K562 (cell line): ENCODE measurements around the gene GP1BB. TPM values are rescaled to one million over a fixed set of nuclear protein-coding genes. Genes with fewer than 3 reads are reported as not detected.

Experiments
- CBX2 ChIP-seq: fragments of 200-600 bp; sonication (generic); IDR thresholded peaks from one replicate; pipeline ENCODE4 v1.6.1; 2012; ENCODE audit warnings: mild to moderate bottlenecking, low read length, inconsistent platforms; ENCODE audit not compliant: insufficient read depth, poor library complexity, severe bottlenecking
- EZH2 ChIP-seq: IDR thresholded peaks from 2 replicates; pipeline ENCODE4 v1.6.1; 2012; ENCODE audit warnings: low read depth, mild to moderate bottlenecking, inconsistent platforms, low read length, borderline replicate concordance
- NONO ChIP-seq, 2 experiments: fragments of 200-400 bp in 1 of 2; fragments of 450-650 bp in 1 of 2; formaldehyde crosslinking in 1 of 2; IDR thresholded peaks; 2 replicates each; pipeline ENCODE4 v1.6.1; 2017; ENCODE audit warnings: low read depth in 2 of 2, mild to moderate bottlenecking in 2 of 2, moderate library complexity in 2 of 2, low read length in 1 of 2
- TOE1 ChIP-seq, 2 experiments: fragments of 450-650 bp in 1 of 2; sonication (generic) in 1 of 2; formaldehyde crosslinking in 1 of 2; IDR thresholded peaks; 2 replicates each; pipeline versions ENCODE4 v1.7.1 to v1.8.0; 2016 to 2022; ENCODE audit warnings: borderline replicate concordance in 2 of 2, mild to moderate bottlenecking in 2 of 2, antibody characterized with exemption in 1 of 2, inconsistent platforms in 1 of 2, low read depth in 1 of 2, missing genetic modification reagents in 1 of 2, moderate library complexity in 1 of 2
- ZFP91 ChIP-seq: sonication (generic); formaldehyde crosslinking; IDR thresholded peaks from 2 replicates; pipeline ENCODE4 v1.8.0; 2022; ENCODE audit warnings: mild to moderate bottlenecking, missing genetic modification reagents
- ZNF253 ChIP-seq: fragments of 250-450 bp; sonication (Bioruptor Pico); conservative IDR thresholded peaks from 2 replicates; pipeline ENCODE4 v1.6.1; 2021; ENCODE audit warnings: mild to moderate bottlenecking
- ZNF445 ChIP-seq: fragments of 250-450 bp; sonication (Bioruptor Pico); IDR thresholded peaks from 2 replicates; pipeline ENCODE4 v1.4.0; 2020; ENCODE audit warnings: low read depth, mild to moderate bottlenecking, moderate library complexity
- ZNF609 ChIP-seq: sonication (generic); formaldehyde crosslinking; IDR thresholded peaks from 2 replicates; pipeline ENCODE4 v1.8.1; 2023; ENCODE audit warnings: missing genetic modification reagents, mild to moderate bottlenecking, borderline replicate concordance
- ZNF707 ChIP-seq: fragments of 250-450 bp; sonication (Bioruptor Pico); conservative IDR thresholded peaks from 2 replicates; pipeline ENCODE4 v1.8.0; 2022; ENCODE audit warnings: inconsistent platforms, mild to moderate bottlenecking, moderate library complexity
- polyA plus RNA-seq, 8 experiments: library from polyadenylated mRNA; depleted of rRNA in 4 of 8; stranded (reverse) in 5 of 8; unstranded in 3 of 8; fragments of >200 nt; fragmentation: Nextera tagmentation in 2 of 8; fragmentation: Illumina TruSeq in 1 of 8; extraction: Ambion mirVana in 2 of 8; extraction: Trizol in 1 of 8; gene quantifications; 2 replicates each; pipeline versions ENCODE4 v1.2.1 to v1.2.3, GENCODE V29; 2011 to 2014; ENCODE audit warnings: inconsistent platforms in 1 of 8, missing spikeins in 1 of 8
- total RNA-seq, 7 experiments: library from RNA; depleted of rRNA in 6 of 7; stranded (reverse); fragments of >200 nt in 6 of 7; fragmentation: Illumina TruSeq in 2 of 7; extraction: Trizol in 2 of 7; gene quantifications; 2 replicates each; pipeline versions ENCODE4 v1.2.1 to v1.2.3, GENCODE V29; 2011 to 2021; ENCODE audit warnings: low replicate concordance in 1 of 7
- TF ChIP-seq, protein P1 (sequence below): fragments of 200-800 bp; sonication (Bioruptor generic); IDR thresholded peaks from 2 replicates; pipeline ENCODE4 v1.6.1; 2017; ENCODE audit warnings: missing genetic modification characterization, missing compliant biosample characterization
- TF ChIP-seq, protein P2 (sequence below): sonication (generic); formaldehyde crosslinking; IDR thresholded peaks from 2 replicates; pipeline ENCODE4 v1.8.1; 2023; ENCODE audit warnings: mild to moderate bottlenecking, missing genetic modification reagents
- TF ChIP-seq, protein P3 (sequence below): IDR thresholded peaks from 2 replicates; pipeline ENCODE4 v1.6.1; 2011; ENCODE audit not compliant: insufficient read length; ENCODE audit errors: extremely low read depth

GP1BB gene
- total and polyA plus RNA-seq, 9 of the 15 experiments (the other 6 are each of a cell fraction or from before 2014, with no cell fraction given) = 0.69 to 162 (median 2.8) TPM

DNA sequence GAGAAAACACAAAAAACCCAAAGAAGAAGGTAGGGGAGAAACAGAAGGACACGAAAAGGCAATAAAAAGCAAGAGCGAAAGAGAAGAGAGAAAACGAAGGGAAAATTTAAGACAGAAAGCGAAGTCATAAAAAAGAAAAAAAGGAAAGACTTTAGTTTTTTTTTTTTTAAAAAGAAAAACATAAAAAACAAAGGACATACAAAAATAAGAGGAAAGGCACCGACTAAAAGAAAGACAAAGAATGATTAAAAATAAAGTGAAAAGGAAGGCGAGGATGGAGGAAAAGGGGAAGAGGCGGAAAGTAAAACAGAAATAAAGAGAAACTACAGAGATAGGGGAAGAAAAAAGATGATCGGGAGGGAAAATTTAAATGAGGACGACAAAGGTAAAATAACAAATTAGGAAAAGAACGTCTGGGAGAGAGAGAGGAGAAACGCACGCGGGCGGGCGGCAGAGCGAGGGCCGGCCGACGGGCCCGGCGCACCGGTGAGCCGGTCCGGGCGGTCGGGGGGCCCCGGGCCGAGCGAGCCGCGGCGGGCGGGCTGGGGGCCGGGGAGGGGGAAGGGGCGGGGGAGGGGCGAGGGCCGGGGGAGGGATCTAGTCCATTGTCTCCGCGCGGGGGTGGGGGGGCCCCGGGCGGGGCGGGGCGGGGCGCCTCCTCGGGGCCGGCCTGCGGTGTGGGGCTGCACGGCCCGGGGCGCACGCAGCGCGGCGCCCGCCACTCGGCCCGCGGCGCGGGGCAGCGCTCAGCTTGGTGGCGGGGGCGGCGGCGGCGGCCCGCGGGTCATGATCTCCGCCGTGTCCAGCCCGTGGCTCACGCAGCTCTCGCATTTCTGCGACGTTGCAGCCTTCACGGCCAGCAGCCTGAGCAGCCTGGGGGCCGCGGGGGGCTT lies 37.0 kb downstream of the GP1BB start, which contains the start of gene TBX1 (continued):
- TF ChIP-seq ZNF609 = no peak
- TF ChIP-seq ZNF445 = 0 out of 2 replicates have a peak, but pooled peaks have one; percentile 6
- peak in 1 of 2 experiments; percentile 47; a peak in 1 of 4 replicates for TF ChIP-seq NONO (IDR thresholded peaks at IDR 0.05; ENCODE audit: low read depth in 2 of 2, low read length in 1 of 2)
- peak; percentile 79 for TF ChIP-seq TOE1 (IDR thresholded peaks at IDR 0.05; ENCODE audit: borderline replicate concordance)
- TF ChIP-seq TOE1 (CRISPR knock-in tag; IDR thresholded peaks at IDR 0.05; ENCODE audit: borderline replicate concordance, low read depth) = no peak
- TF ChIP-seq, protein P1, sequence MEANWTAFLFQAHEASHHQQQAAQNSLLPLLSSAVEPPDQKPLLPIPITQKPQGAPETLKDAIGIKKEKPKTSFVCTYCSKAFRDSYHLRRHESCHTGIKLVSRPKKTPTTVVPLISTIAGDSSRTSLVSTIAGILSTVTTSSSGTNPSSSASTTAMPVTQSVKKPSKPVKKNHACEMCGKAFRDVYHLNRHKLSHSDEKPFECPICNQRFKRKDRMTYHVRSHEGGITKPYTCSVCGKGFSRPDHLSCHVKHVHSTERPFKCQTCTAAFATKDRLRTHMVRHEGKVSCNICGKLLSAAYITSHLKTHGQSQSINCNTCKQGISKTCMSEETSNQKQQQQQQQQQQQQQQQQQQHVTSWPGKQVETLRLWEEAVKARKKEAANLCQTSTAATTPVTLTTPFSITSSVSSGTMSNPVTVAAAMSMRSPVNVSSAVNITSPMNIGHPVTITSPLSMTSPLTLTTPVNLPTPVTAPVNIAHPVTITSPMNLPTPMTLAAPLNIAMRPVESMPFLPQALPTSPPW (CRISPR knock-in tag) = peak; percentile 71
- TF ChIP-seq ZNF707 (CRISPR knock-in tag) = no peak
- no peak for TF ChIP-seq ZFP91 (CRISPR knock-in tag)
- TF ChIP-seq ZNF253 = no peak
- no peak for TF ChIP-seq CBX2
- TF ChIP-seq, protein P2, sequence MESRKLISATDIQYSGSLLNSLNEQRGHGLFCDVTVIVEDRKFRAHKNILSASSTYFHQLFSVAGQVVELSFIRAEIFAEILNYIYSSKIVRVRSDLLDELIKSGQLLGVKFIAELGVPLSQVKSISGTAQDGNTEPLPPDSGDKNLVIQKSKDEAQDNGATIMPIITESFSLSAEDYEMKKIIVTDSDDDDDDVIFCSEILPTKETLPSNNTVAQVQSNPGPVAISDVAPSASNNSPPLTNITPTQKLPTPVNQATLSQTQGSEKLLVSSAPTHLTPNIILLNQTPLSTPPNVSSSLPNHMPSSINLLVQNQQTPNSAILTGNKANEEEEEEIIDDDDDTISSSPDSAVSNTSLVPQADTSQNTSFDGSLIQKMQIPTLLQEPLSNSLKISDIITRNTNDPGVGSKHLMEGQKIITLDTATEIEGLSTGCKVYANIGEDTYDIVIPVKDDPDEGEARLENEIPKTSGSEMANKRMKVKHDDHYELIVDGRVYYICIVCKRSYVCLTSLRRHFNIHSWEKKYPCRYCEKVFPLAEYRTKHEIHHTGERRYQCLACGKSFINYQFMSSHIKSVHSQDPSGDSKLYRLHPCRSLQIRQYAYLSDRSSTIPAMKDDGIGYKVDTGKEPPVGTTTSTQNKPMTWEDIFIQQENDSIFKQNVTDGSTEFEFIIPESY (CRISPR knock-in tag) = no peak
- TF ChIP-seq, protein P3, sequence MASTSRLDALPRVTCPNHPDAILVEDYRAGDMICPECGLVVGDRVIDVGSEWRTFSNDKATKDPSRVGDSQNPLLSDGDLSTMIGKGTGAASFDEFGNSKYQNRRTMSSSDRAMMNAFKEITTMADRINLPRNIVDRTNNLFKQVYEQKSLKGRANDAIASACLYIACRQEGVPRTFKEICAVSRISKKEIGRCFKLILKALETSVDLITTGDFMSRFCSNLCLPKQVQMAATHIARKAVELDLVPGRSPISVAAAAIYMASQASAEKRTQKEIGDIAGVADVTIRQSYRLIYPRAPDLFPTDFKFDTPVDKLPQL = no peak
- peak; percentile 91; the same call in 1 of the 2 replicates for TF ChIP-seq EZH2
